Tibial artery (tissue), 4 donors: Measurements from ENCODE around the gene IRF3.
"Not testable (repeated sequence)": the region's sequence is repeated elsewhere in the genome, so short reads cannot be mapped to it uniquely, and the experiment has no call there.

Experiments used
- DNase-seq, 2 donors: peaks; one replicate each; pipeline ENCODE4 v3.0.0-alpha.2; 2019
- H3K27ac ChIP-seq, 2 donors: fragments of 200-600 bp; sonication (generic) in 1 of 2; 1 replicate in 1 of 2; 2 replicates in 1 of 2; pipeline ENCODE4 v1.5.1; 2018 to 2019; ENCODE audit warnings: mild to moderate bottlenecking in 1 of 2
- H3K27me3 ChIP-seq, 2 donors: fragments of 200-600 bp; sonication (generic) in 1 of 2; one replicate each; pipeline versions ENCODE4 v1.5.1 to v1.6.0; 2016 to 2019
- H3K36me3 ChIP-seq, 3 donors: fragments of 200-600 bp; sonication (generic) in 2 of 3; one replicate each; pipeline ENCODE4 v1.5.1; 2016 to 2019; ENCODE audit warnings: mild to moderate bottlenecking in 2 of 3
- H3K4me1 ChIP-seq, 4 donors: fragments of 200-600 bp; sonication (generic) in 2 of 4; 1 replicate in 3 of 4; 2 replicates in 1 of 4; pipeline ENCODE4 v1.5.1; 2016 to 2019
- H3K4me3 ChIP-seq, 2 donors: fragments of 200-600 bp; sonication (generic) in 1 of 2; 1 replicate in 1 of 2; 2 replicates in 1 of 2; pipeline ENCODE4 v1.5.1; 2018 to 2019; ENCODE audit warnings: mild to moderate bottlenecking in 2 of 2
- H3K9me3 ChIP-seq, 3 donors: fragments of 200-600 bp; sonication (generic) in 1 of 3; one replicate each; pipeline ENCODE4 v1.5.1; 2016 to 2019
- CTCF ChIP-seq, 2 experiments: fragments of 200-600 bp in 1 of 2; fragments of 450-650 bp in 1 of 2; IDR thresholded peaks; one replicate each; pipeline ENCODE4 v1.5.1; 2017 to 2019; ENCODE audit warnings: antibody characterized with exemption in 2 of 2, mild to moderate bottlenecking in 1 of 2, moderate library complexity in 1 of 2
- intact Hi-C: fragments of 100-400 bp; cut with DNase I; formaldehyde crosslinking; loops from one replicate; pipeline ENCODE4 v1.15.0; 2023; ENCODE audit warnings: low total_unique reads

Gene IRF3

GRCh38 chr19:49626226-49626625 is 39.4 kb downstream of the IRF3 start:
- H3K36me3 ChIP-seq = peaks cover 7 to 51% (median 35%) of the 10 kb centered on the region in 3 donors
- no peak overlapping the region for H3K4me3 ChIP-seq
- H3K27me3 ChIP-seq = no peaks in the 10 kb centered on the region
- intact Hi-C loops = no loop called here
- H3K27ac ChIP-seq = no peak overlapping the region
- no peak for DNase-seq
- no peak for TF ChIP-seq CTCF (IDR thresholded peaks at IDR 0.05)
- H3K4me1 ChIP-seq = peaks cover 0 to 16% (median 7%) of the 10 kb centered on the region in 4 donors
- H3K9me3 ChIP-seq = no peaks in the 10 kb centered on the region

- H3K9me3 ChIP-seq = no peaks in the 10 kb centered on the region
- H3K4me1 ChIP-seq = peaks cover 0 to 6% (median 2%) of the 10 kb centered on the region in 4 donors
- H3K4me3 ChIP-seq = no peak overlapping the region
- H3K36me3 ChIP-seq = peaks cover 11 to 61% (median 41%) of the 10 kb centered on the region in 3 donors
- TF ChIP-seq CTCF (IDR thresholded peaks at IDR 0.05) = no peak
- H3K27me3 ChIP-seq = no peaks in the 10 kb centered on the region
- H3K27ac ChIP-seq = no peak overlapping the region
- intact Hi-C loops = no loop called here
- no peak for DNase-seq
Measured at GRCh38 chr19:49624967-49625910, 40.4 kb downstream of the IRF3 start.

GRCh38 chr19:49617860-49618259 is 47.8 kb downstream of the IRF3 start:
- peaks cover 40 to 95% (median 67%) of the 10 kb centered on the region in 3 donors for H3K36me3 ChIP-seq
- intact Hi-C loops, DNase-seq, H3K4me1 ChIP-seq, H3K9me3 ChIP-seq, H3K4me3 ChIP-seq, H3K27ac ChIP-seq, H3K27me3 ChIP-seq: not testable (repeated sequence)

GRCh38 chr19:49616945-49617344 is 48.7 kb downstream of the IRF3 start:
- intact Hi-C loops = no loop called here
- TF ChIP-seq CTCF (IDR thresholded peaks at IDR 0.05) = no peak
- DNase-seq = no peak
- Histone ChIP-seq H3K27ac (no peak overlapping the region), H3K36me3 (peaks cover 40 to 94% (median 67%) of the 10 kb centered on the region in 3 donors), H3K4me3 (no peak overlapping the region), H3K27me3 (no peaks in the 10 kb centered on the region), H3K4me1 (peaks cover 0 to 7% (median 0%) of the 10 kb centered on the region in 4 donors), H3K9me3 (no peaks in the 10 kb centered on the region)

- Histone ChIP-seq H3K9me3 (no peaks in the 10 kb centered on the region), H3K27ac (no peak overlapping the region), H3K4me3 (no peak overlapping the region), H3K27me3 (no peaks in the 10 kb centered on the region), H3K4me1 (peaks cover 0 to 7% (median 0%) of the 10 kb centered on the region in 4 donors), H3K36me3 (peaks cover 35 to 90% (median 64%) of the 10 kb centered on the region in 3 donors)
- intact Hi-C loops = no loop called here
- TF ChIP-seq CTCF (IDR thresholded peaks at IDR 0.05) = no peak
- no peak for DNase-seq
Measured at GRCh38 chr19:49616532-49616931, 49.1 kb downstream of the IRF3 start.

GRCh38 chr19:49615861-49616260 is 49.8 kb downstream of the IRF3 start:
- Histone ChIP-seq H3K27me3 (no peaks in the 10 kb centered on the region), H3K4me3 (no peak overlapping the region), H3K4me1 (peaks cover 0 to 7% (median 0%) of the 10 kb centered on the region in 4 donors), H3K36me3 (peaks cover 32 to 89% (median 60%) of the 10 kb centered on the region in 3 donors), H3K9me3 (no peaks in the 10 kb centered on the region), H3K27ac (no peak overlapping the region)
- no peak for TF ChIP-seq CTCF (IDR thresholded peaks at IDR 0.05)
- intact Hi-C loops = no loop called here
- no peak for DNase-seq
